Memory B cell (primary cell): Measurements from ENCODE around the gene CNPPD1.

ENCODE experiments used
- ATAC-seq: fragments of 150-1000 bp; cut with Tn5 transposase; 2 replicates; pipeline ENCODE4 v1.10.0; 2021; ENCODE audit warnings: low read depth, mild to moderate bottlenecking, moderate library complexity
- DNase-seq, 2 donors: peaks; one replicate each; pipeline ENCODE4 v3.0.0; 2022; ENCODE audit warnings: low spot score in 2 of 2
- H3K27ac Mint-ChIP-seq: one replicate; pipeline ENCODE4 v1.8.0; 2022; ENCODE audit warnings: mild to moderate bottlenecking, moderate library complexity, mixed read lengths
- H3K27me3 Mint-ChIP-seq: one replicate; pipeline ENCODE4 v1.8.0; 2022; ENCODE audit warnings: mixed read lengths
- H3K36me3 Mint-ChIP-seq: one replicate; pipeline ENCODE4 v1.8.0; 2022; ENCODE audit warnings: mild to moderate bottlenecking, mixed read lengths
- H3K4me1 Mint-ChIP-seq: one replicate; pipeline ENCODE4 v1.8.0; 2022; ENCODE audit warnings: mixed read lengths
- H3K4me3 Mint-ChIP-seq: one replicate; pipeline ENCODE4 v1.8.0; 2022; ENCODE audit warnings: mild to moderate bottlenecking, moderate library complexity, mixed read lengths
- H3K9me3 Mint-ChIP-seq: one replicate; pipeline ENCODE4 v1.8.0; 2022; ENCODE audit warnings: mixed read lengths

The CNPPD1 gene

DNA sequence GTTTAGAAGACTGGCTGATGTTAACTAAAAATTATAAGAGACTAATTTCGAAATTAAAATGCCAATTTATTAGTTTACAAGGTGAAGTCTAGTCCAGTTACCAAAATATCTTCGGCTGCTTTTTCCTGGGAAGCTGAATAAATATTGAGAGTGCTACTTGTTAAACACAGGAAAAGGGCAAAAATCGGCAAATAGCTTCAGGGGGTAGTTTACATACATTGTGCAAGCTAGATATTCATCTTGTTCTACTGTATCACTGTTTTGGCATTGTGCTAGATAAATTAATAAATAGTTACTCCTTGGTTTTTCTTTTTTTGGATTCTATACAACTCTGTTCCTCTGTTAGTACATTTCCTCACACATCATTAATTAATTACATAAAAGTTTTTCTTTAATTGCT is 45.4 kb downstream of the CNPPD1 start:
- H3K36me3 Mint-ChIP-seq, result peaks cover 18% of the 10 kb centered on the region
- peaks cover 10% of the 10 kb centered on the region for H3K4me1 Mint-ChIP-seq
- ATAC-seq, result no peak
- H3K9me3 Mint-ChIP-seq, result no peaks in the 10 kb centered on the region
- H3K27me3 Mint-ChIP-seq, result no peaks in the 10 kb centered on the region
- no peak overlapping the region for H3K27ac Mint-ChIP-seq
- no peak for DNase-seq
- H3K4me3 Mint-ChIP-seq, result no peak overlapping the region

DNA sequence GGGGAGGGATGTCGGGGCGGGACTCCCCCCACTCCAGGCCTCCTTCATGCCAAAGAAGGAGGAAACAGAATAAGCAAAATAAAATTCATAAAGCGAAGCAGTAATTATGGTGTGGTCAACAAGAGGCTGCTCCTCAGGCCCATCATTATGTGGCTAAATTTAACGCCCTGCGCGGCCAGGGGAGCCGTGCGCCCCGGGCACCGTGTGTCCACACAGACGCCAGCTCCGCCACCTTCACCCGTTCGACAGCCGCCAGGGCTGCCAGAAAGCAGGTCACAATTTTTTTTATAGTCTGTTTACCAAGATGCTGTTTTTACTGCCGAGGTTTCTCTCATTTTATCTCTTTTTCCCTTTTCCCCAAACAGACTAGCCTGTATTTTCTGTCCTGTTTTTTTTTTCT is 47.1 kb downstream of the CNPPD1 start:
- Mint-ChIP-seq H3K4me3 (no peak overlapping the region), H3K27ac (no peak overlapping the region), H3K27me3 (no peaks in the 10 kb centered on the region), H3K36me3 (peaks cover 18% of the 10 kb centered on the region), H3K9me3 (no peaks in the 10 kb centered on the region), H3K4me1 (peaks cover 10% of the 10 kb centered on the region)
- ATAC-seq, result no peak
- no peak for DNase-seq

- Mint-ChIP-seq H3K4me3 (no peak overlapping the region), H3K36me3 (peaks cover 18% of the 10 kb centered on the region), H3K9me3 (no peaks in the 10 kb centered on the region), H3K27ac (no peak overlapping the region), H3K27me3 (no peaks in the 10 kb centered on the region), H3K4me1 (peaks cover 6% of the 10 kb centered on the region)
- ATAC-seq, result no peak
- DNase-seq, result no peak
Measured at GRCh38 chr2:219128396-219128795, 48.3 kb downstream of the CNPPD1 start.

- H3K27ac Mint-ChIP-seq, result no peak overlapping the region
- no peak for ATAC-seq
- H3K36me3 Mint-ChIP-seq, result peaks cover 14% of the 10 kb centered on the region
- H3K27me3 Mint-ChIP-seq, result no peaks in the 10 kb centered on the region
- no peaks in the 10 kb centered on the region for H3K9me3 Mint-ChIP-seq
- H3K4me1 Mint-ChIP-seq, result peaks cover 6% of the 10 kb centered on the region
- DNase-seq, result no peak
- H3K4me3 Mint-ChIP-seq, result no peak overlapping the region
Measured at GRCh38 chr2:219127037-219127635, 49.6 kb downstream of the CNPPD1 start.

- Mint-ChIP-seq H3K27ac (no peak overlapping the region), H3K36me3 (peaks cover 14% of the 10 kb centered on the region), H3K4me3 (no peak overlapping the region), H3K4me1 (peaks cover 6% of the 10 kb centered on the region), H3K27me3 (no peaks in the 10 kb centered on the region), H3K9me3 (no peaks in the 10 kb centered on the region)
- ATAC-seq (no peak), DNase-seq (no peak)
Measured at GRCh38 chr2:219126555-219126954, 50.2 kb downstream of the CNPPD1 start.

GRCh38 chr2:219125886-219126270 is 50.8 kb downstream of the CNPPD1 start:
- DNase-seq, result no peak
- Mint-ChIP-seq H3K27me3 (no peaks in the 10 kb centered on the region), H3K4me3 (no peak overlapping the region), H3K36me3 (peaks cover 14% of the 10 kb centered on the region), H3K9me3 (no peaks in the 10 kb centered on the region), H3K4me1 (peaks cover 6% of the 10 kb centered on the region), H3K27ac (no peak overlapping the region)
- ATAC-seq, result no peak

DNA sequence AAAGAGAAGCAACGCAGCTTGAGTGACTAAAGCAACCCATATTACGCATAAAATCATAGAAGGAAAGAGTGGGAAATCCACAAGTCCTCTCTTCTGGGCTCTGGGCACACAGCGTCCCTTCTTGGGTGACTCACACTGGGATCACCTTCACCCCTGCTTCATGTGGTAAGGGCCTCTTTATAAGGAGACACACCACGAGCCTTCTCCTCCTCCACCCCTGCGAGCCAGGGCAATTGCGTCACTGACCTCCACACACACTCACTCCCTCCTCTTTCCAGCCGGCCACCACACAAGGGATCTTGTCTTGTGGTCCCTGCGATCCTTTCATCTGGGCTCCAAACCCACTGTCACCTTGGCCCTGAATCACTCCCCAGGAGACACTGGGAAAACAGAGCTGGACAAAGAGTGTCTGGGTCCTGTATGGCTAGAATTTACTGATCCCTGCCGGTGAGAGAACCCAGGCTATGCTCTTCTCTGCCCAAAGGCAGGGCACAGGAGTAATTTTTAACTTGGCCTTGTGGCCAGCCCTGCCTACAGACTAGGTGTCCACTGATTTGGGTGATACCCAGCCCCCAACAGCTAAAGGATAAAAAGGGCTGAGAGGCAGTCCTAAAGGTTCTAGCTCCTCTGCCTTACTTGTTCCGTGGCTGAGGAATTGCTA is 51.4 kb downstream of the CNPPD1 start:
- no peak overlapping the region for H3K27ac Mint-ChIP-seq
- no peaks in the 10 kb centered on the region for H3K9me3 Mint-ChIP-seq
- no peak overlapping the region for H3K4me3 Mint-ChIP-seq
- no peaks in the 10 kb centered on the region for H3K27me3 Mint-ChIP-seq
- H3K36me3 Mint-ChIP-seq, result peaks cover 11% of the 10 kb centered on the region
- ATAC-seq (no peak), DNase-seq (no peak)
- H3K4me1 Mint-ChIP-seq, result peaks cover 6% of the 10 kb centered on the region

DNA sequence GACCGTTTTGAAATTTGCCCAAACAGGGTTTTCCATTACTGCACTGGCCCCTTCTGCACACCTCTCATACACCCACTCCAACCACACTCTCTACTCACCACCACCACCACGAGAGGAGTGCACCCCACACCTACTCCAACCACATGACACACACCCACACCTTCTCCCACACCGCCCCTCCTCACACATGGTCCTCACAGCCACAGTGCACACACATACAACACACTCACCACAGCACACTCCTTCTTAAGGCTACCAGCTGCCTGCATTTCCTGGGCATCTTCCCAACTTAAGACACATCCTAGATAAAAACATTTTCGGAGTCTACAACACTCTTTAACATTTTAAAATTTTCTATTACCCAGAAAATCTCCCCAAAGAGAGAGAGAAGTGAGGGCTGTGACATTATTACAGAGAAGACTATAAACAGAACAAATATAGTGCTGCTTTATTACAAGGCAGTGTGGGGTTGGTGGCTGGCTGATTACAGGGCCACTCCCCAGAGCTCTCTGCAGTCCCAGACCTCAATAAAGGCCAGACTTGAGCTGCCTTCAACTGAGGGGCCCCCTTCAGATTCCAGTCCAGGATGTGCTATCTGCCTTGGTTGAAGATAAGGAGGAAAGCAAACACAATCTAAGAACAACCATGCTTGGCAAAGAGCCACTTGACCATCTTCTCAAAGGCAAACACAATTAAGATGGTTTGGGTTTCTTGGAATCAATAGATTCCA is 52.2 kb downstream of the CNPPD1 start:
- no peak overlapping the region for H3K27ac Mint-ChIP-seq
- no peak overlapping the region for H3K4me3 Mint-ChIP-seq
- DNase-seq (no peak), ATAC-seq (no peak)
- H3K36me3 Mint-ChIP-seq, result peaks cover 11% of the 10 kb centered on the region
- H3K27me3 Mint-ChIP-seq, result no peaks in the 10 kb centered on the region
- H3K4me1 Mint-ChIP-seq, result peaks cover 6% of the 10 kb centered on the region
- H3K9me3 Mint-ChIP-seq, result no peaks in the 10 kb centered on the region

DNA sequence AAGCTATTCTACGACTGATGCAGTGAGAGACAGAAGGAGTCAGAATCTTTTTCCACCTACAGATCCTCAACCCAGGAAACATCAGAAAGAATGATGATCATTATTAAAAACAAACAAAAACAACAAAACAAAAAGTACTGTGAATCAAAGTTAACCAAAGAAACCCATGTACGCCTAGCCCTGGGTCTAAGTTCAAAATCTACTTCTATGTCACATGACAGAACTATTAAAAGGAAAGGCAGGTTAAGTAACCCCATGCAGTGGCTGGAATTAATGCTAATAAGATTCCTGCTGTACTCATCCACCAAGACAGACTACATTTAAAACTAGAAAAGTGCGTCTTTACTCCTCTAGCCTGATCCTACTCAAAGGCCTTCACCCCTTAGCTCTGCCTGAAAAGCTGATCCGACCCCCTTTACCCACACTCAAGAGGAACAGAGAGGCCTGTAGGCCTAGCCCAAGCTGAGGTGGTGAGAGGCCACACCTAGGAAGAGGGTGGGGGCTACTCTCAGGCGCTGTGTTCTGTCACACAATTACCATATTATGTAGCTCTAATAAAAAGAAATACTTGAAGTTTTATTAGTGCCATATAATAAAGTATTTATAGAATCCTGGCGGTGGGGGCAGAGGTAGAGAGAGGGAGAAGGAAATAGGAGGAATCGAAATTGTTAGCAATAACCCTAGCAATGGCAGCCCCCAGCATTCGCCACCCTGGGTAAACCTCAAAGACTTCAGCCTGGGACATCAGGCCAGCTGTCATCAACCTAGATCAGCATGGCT is 53.2 kb downstream of the CNPPD1 start:
- Mint-ChIP-seq H3K4me1 (peaks cover 6% of the 10 kb centered on the region), H3K27me3 (no peaks in the 10 kb centered on the region), H3K9me3 (no peaks in the 10 kb centered on the region), H3K27ac (no peak overlapping the region), H3K4me3 (no peak overlapping the region), H3K36me3 (peaks cover 11% of the 10 kb centered on the region)
- ATAC-seq (no peak), DNase-seq (no peak)

- DNase-seq (no peak), ATAC-seq (no peak)
- Mint-ChIP-seq H3K27me3 (no peaks in the 10 kb centered on the region), H3K9me3 (no peaks in the 10 kb centered on the region), H3K27ac (no peak overlapping the region), H3K4me3 (no peak overlapping the region), H3K4me1 (peaks cover 6% of the 10 kb centered on the region), H3K36me3 (peaks cover 13% of the 10 kb centered on the region)
Measured at GRCh38 chr2:219122202-219122980, 54.3 kb downstream of the CNPPD1 start.
